Activated T-helper 2 cell treated with anti-CD3 and anti-CD28 coated beads, Interferon-gamma antibody, Interleukin-2, Interleukin-4, amounts not matched to agents 10 μg/mL and 5 μg/mL and 100 μg/mL, durations not matched to agents 14 hours and 24 hours and 36 hours (primary cell): ENCODE measurements around the gene CFAP74. TPM values are rescaled to one million over a fixed set of nuclear protein-coding genes. Genes with fewer than 3 reads are reported as not detected.

Source experiments
- DNase-seq: peaks from one replicate; pipeline ENCODE4 v3.0.0; 2021; ENCODE audit warnings: low spot score
- H3K27ac Mint-ChIP-seq: one replicate; pipeline ENCODE4 v1.8.0; 2021; ENCODE audit warnings: mixed read lengths
- H3K27me3 Mint-ChIP-seq: one replicate; pipeline ENCODE4 v1.8.0; 2021; ENCODE audit warnings: low read depth, mixed read lengths
- H3K36me3 Mint-ChIP-seq: one replicate; pipeline ENCODE4 v1.8.0; 2021; ENCODE audit warnings: low read depth, mixed read lengths
- H3K4me1 Mint-ChIP-seq: one replicate; pipeline ENCODE4 v1.8.0; 2021; ENCODE audit warnings: low read depth, mixed read lengths
- H3K4me3 Mint-ChIP-seq: one replicate; pipeline ENCODE4 v1.8.0; 2021; ENCODE audit warnings: low read depth, mild to moderate bottlenecking, moderate library complexity, mixed read lengths
- H3K9me3 Mint-ChIP-seq: one replicate; pipeline ENCODE4 v1.8.0; 2021; ENCODE audit warnings: mixed read lengths
- intact Hi-C: fragments of 100-400 bp; cut with micrococcal nuclease; formaldehyde crosslinking; loops from one replicate; pipeline ENCODE4 v1.15.1; 2023
- total RNA-seq: library from RNA; stranded (reverse); gene quantifications from 2 replicates; pipeline ENCODE4 v1.2.3, GENCODE V29; 2022

Gene CFAP74
- total RNA-seq, 1 donor from 2014 or later: not detected

- Mint-ChIP-seq H3K36me3 (no peaks in the 10 kb centered on the region), H3K27ac (no peak overlapping the region), H3K27me3 (peaks cover 1% of the 10 kb centered on the region), H3K9me3 (no peaks in the 10 kb centered on the region), H3K4me1 (peaks cover 2% of the 10 kb centered on the region), H3K4me3 (peak overlapping the region; percentile 39)
- intact Hi-C loops: loop anchor here (10.0 kb wide), 1 partner anchor 217 kb away; no protein-coding TSS in a partner anchor
- no peak for DNase-seq
These were observed 85.3 kb downstream of the CFAP74 start for GRCh38 chr1:1917995-1918900.

- intact Hi-C loops: loop anchor here (10.0 kb wide), 1 partner anchor 217 kb away; no protein-coding TSS in a partner anchor
- H3K4me3 Mint-ChIP-seq: peak overlapping the region; percentile 33
- H3K27ac Mint-ChIP-seq: no peak overlapping the region
- H3K9me3 Mint-ChIP-seq: no peaks in the 10 kb centered on the region
- DNase-seq: no peak
- H3K36me3 Mint-ChIP-seq: no peaks in the 10 kb centered on the region
- peaks cover 1% of the 10 kb centered on the region for H3K27me3 Mint-ChIP-seq
- H3K4me1 Mint-ChIP-seq: peaks cover 2% of the 10 kb centered on the region
These were observed 86.1 kb downstream of the CFAP74 start for GRCh38 chr1:1917304-1917976.

- Mint-ChIP-seq H3K27me3 (peaks cover 1% of the 10 kb centered on the region), H3K36me3 (no peaks in the 10 kb centered on the region), H3K27ac (no peak overlapping the region), H3K9me3 (no peaks in the 10 kb centered on the region), H3K4me3 (no peak overlapping the region), H3K4me1 (peaks cover 2% of the 10 kb centered on the region)
- DNase-seq: no peak
- intact Hi-C loops: loop anchor here (10.0 kb wide), 1 partner anchor 218 kb away; no protein-coding TSS in a partner anchor
These were observed 86.7 kb downstream of the CFAP74 start for GRCh38 chr1:1916851-1917251.

- intact Hi-C loops: loop anchor here (10.0 kb wide), 1 partner anchor 219 kb away; no protein-coding TSS in a partner anchor
- H3K36me3 Mint-ChIP-seq: no peaks in the 10 kb centered on the region
These were observed 87.4 kb downstream of the CFAP74 start for GRCh38 chr1:1915911-1916840.

GRCh38 chr1:1914971-1915692, 88.5 kb downstream of the CFAP74 start, which contains the start of gene CALML6:
Gene CALML6 (plus strand): TSS chr1:1915260. CDS start chr1:1915281, 21 bp downstream.
- H3K27ac Mint-ChIP-seq: no peak within 1 kb of the TSS
- peaks cover 4% of the 10 kb centered on the region for H3K4me1 Mint-ChIP-seq
- H3K9me3 Mint-ChIP-seq: no peaks in the 10 kb centered on the region
- H3K36me3 Mint-ChIP-seq: no peaks in the 10 kb centered on the region
- no peak within 1 kb of the TSS for H3K4me3 Mint-ChIP-seq
- intact Hi-C loops: loop anchor here (10.0 kb wide), 1 partner anchor 220 kb away; no protein-coding TSS in a partner anchor
- DNase-seq: no peak
- peaks cover 1% of the 10 kb centered on the region for H3K27me3 Mint-ChIP-seq

More at GRCh38 chr1:1915911-1916840, 87.4 kb downstream of the CFAP74 start:
- Mint-ChIP-seq H3K27me3 (peaks cover 1% of the 10 kb centered on the region), H3K9me3 (no peaks in the 10 kb centered on the region), H3K4me3 (no peak overlapping the region), H3K4me1 (peaks cover 2% of the 10 kb centered on the region), H3K27ac (no peak overlapping the region)
- no peak for DNase-seq

- Mint-ChIP-seq H3K27me3 (peaks cover 1% of the 10 kb centered on the region), H3K36me3 (no peaks in the 10 kb centered on the region), H3K4me3 (no peak overlapping the region), H3K4me1 (peaks cover 7% of the 10 kb centered on the region), H3K27ac (no peak overlapping the region), H3K9me3 (no peaks in the 10 kb centered on the region)
- DNase-seq: no peak
- intact Hi-C loops: loop anchor here (10.0 kb wide), 1 partner anchor 220 kb away; no protein-coding TSS in a partner anchor
These were observed 89.2 kb downstream of the CFAP74 start for GRCh38 chr1:1914101-1914970.

- Mint-ChIP-seq H3K4me1 (peaks cover 5% of the 10 kb centered on the region), H3K36me3 (no peaks in the 10 kb centered on the region), H3K4me3 (no peak overlapping the region), H3K9me3 (no peaks in the 10 kb centered on the region), H3K27ac (no peak overlapping the region), H3K27me3 (peaks cover 1% of the 10 kb centered on the region)
- intact Hi-C loops: loop anchor here (10.0 kb wide), 1 partner anchor 223 kb away; no protein-coding TSS in a partner anchor
- no peak for DNase-seq
These were observed 92.1 kb downstream of the CFAP74 start for GRCh38 chr1:1911350-1912041.

- peak overlapping the region; percentile 68 for H3K4me3 Mint-ChIP-seq
These were observed 92.8 kb downstream of the CFAP74 start for GRCh38 chr1:1910651-1911331.

GRCh38 chr1:1910033-1910465, 93.5 kb downstream of the CFAP74 start:
- intact Hi-C loops: loop anchor here (10.0 kb wide), 1 partner anchor 225 kb away; no protein-coding TSS in a partner anchor
- DNase-seq: no peak
- Mint-ChIP-seq H3K27me3 (no peaks in the 10 kb centered on the region), H3K9me3 (no peaks in the 10 kb centered on the region), H3K36me3 (no peaks in the 10 kb centered on the region), H3K4me3 (peak overlapping the region; percentile 68), H3K4me1 (peaks cover 7% of the 10 kb centered on the region), H3K27ac (peak overlapping the region; percentile 36)

More at GRCh38 chr1:1910651-1911331, 92.8 kb downstream of the CFAP74 start:
- DNase-seq: no peak
- Mint-ChIP-seq H3K4me1 (peaks cover 7% of the 10 kb centered on the region), H3K27me3 (no peaks in the 10 kb centered on the region), H3K27ac (no peak overlapping the region), H3K36me3 (no peaks in the 10 kb centered on the region), H3K9me3 (no peaks in the 10 kb centered on the region)
- intact Hi-C loops: loop anchor here (10.0 kb wide), 1 partner anchor 224 kb away; no protein-coding TSS in a partner anchor

- Mint-ChIP-seq H3K36me3 (no peaks in the 10 kb centered on the region), H3K27ac (no peak overlapping the region), H3K4me3 (peak overlapping the region; percentile 66), H3K27me3 (no peaks in the 10 kb centered on the region), H3K9me3 (no peaks in the 10 kb centered on the region), H3K4me1 (peaks cover 7% of the 10 kb centered on the region)
- intact Hi-C loops: loop anchor here (5.0 kb wide), 1 partner anchor 126 kb away; no protein-coding TSS in a partner anchor
- DNase-seq: no peak
These were observed 95.1 kb downstream of the CFAP74 start for GRCh38 chr1:1908506-1908791.
